Left ventricle myocardium inferior (tissue), 1 donor: ENCODE data around the gene STUB1. TPM values are rescaled to one million over a fixed set of nuclear protein-coding genes. Genes with fewer than 3 reads are reported as not detected.

ENCODE experiments used
- DNase-seq: peaks from one replicate; pipeline ENCODE4 v3.0.0-alpha.2; 2020
- H3K27ac ChIP-seq: fragments of 200-600 bp; replicated peaks from 2 replicates; pipeline ENCODE4 v1.8.0; 2021
- H3K27me3 ChIP-seq: fragments of 200-600 bp; 2 replicates; pipeline ENCODE4 v1.8.0; 2021; ENCODE audit warnings: low read depth
- H3K36me3 ChIP-seq: fragments of 200-600 bp; 2 replicates; pipeline ENCODE4 v1.8.0; 2021
- H3K4me1 ChIP-seq: fragments of 200-600 bp; 2 replicates; pipeline ENCODE4 v1.8.0; 2021
- H3K4me3 ChIP-seq: fragments of 200-600 bp; 2 replicates; pipeline ENCODE4 v1.8.0; 2021; ENCODE audit warnings: mild to moderate bottlenecking, moderate library complexity
- H3K9me3 ChIP-seq: fragments of 200-600 bp; replicated peaks from 2 replicates; pipeline ENCODE4 v1.8.0; 2021
- intact Hi-C: fragments of 100-400 bp; cut with micrococcal nuclease; formaldehyde crosslinking; loops from one replicate; pipeline ENCODE4 v1.11.0; 2022
- total RNA-seq: library from RNA; stranded (reverse); fragmentation: NEBNext Ultra II Directional; extraction: Animal tissue kit (Norgen Biotek cat#: 25700); gene quantifications from one replicate; pipeline ENCODE4 v1.2.1, GENCODE V29; 2021
- TF ChIP-seq, protein P1 (sequence below): fragments of 200-600 bp; IDR thresholded peaks from 2 replicates; pipeline ENCODE4 v1.8.0; 2021; ENCODE audit warnings: antibody characterized with exemption, mild to moderate bottlenecking, borderline replicate concordance
- donor health status: DM: no; HTN: yes; CAD: no; lungs with severe emphysema.

The STUB1 gene
- total RNA-seq, 1 donor from 2014 or later = 113 TPM

DNA sequence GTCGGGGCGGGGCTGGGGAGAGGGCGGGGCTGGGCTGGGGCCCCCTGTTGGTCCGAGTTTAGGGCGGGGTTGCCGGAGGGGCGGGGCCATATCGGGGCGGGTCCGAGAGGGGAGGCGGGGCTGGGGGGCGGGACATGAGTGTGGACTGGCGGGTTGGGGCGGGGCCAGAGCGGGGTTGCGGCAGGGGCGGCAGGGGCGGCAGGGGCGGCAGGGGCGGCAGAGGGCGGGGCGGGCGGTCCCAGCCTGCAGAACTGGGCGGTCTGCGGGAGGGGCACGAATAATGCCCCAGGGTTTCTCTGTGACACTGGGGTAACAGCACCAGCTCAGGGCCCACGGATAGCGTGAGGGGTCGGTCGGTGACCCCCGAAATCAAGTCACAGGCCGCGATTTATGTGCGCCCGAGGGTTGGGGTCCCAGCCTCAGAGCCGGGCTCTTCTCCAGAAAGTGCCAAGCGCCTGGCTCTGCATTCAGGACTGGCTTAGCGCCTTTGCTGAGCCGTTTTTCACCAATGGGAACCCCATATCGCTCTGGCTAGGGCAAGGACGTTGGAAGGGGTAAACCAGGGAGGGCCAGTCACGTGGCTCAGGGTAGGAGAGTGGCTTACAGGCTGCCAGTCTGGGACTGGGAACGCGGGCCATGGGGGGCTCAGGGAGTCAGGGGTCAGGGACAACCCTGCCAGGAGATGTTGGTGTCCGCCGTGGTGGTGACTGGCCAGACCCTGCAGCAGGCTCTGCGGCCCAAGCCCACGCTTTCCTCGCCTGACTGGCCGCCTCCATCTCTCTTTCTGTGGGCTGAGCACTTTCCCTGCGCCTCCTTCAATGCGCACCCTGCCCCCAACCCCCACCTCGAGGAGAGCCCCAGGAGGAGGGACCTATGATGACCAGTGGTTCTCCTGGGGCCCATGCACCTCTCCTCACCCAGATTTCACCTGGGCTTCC lies 42.9 kb upstream of the STUB1 start:
- peak overlapping the region; percentile 99 for H3K27ac ChIP-seq
- peak; percentile 93 for DNase-seq
- peaks cover 45% of the 10 kb centered on the region for H3K4me1 ChIP-seq
- H3K36me3 ChIP-seq = peaks cover 22% of the 10 kb centered on the region
- no peaks in the 10 kb centered on the region for H3K9me3 ChIP-seq
- peak overlapping the region; percentile 91 for H3K4me3 ChIP-seq
- intact Hi-C loops = no loop called here
- no peaks in the 10 kb centered on the region for H3K27me3 ChIP-seq
- TF ChIP-seq, protein P1, sequence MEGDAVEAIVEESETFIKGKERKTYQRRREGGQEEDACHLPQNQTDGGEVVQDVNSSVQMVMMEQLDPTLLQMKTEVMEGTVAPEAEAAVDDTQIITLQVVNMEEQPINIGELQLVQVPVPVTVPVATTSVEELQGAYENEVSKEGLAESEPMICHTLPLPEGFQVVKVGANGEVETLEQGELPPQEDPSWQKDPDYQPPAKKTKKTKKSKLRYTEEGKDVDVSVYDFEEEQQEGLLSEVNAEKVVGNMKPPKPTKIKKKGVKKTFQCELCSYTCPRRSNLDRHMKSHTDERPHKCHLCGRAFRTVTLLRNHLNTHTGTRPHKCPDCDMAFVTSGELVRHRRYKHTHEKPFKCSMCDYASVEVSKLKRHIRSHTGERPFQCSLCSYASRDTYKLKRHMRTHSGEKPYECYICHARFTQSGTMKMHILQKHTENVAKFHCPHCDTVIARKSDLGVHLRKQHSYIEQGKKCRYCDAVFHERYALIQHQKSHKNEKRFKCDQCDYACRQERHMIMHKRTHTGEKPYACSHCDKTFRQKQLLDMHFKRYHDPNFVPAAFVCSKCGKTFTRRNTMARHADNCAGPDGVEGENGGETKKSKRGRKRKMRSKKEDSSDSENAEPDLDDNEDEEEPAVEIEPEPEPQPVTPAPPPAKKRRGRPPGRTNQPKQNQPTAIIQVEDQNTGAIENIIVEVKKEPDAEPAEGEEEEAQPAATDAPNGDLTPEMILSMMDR = no peak

DNA sequence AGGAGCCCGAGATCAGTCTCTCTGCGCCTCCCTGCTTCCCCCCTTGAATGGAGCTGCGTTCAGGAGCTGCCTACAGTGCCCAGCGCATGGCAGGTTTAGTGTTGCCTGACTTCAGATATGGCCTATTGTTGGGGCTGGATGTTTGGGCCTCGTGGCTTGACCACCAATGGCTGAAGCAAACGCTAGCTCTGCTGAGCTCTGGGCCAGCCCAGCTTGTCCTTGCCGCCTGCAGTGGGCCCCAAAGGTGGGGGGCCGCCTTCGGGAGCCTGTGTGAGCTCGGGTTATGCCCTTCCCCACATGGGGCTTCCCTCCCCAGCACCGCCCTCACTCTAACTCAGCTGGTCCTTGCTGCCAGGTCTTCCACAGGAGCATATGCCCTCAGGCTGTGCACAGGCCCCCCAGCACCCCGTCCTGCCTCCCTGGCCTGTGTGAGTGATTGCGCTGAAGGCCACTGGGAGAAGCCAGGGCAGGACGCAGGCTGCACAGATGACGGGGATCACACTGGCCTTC lies 42.1 kb upstream of the STUB1 start:
- H3K9me3 ChIP-seq = no peaks in the 10 kb centered on the region
- H3K4me1 ChIP-seq = peaks cover 52% of the 10 kb centered on the region
- TF ChIP-seq, protein P1 = no peak
- intact Hi-C loops = no loop called here
- no peaks in the 10 kb centered on the region for H3K27me3 ChIP-seq
- H3K27ac ChIP-seq = peak overlapping the region; percentile 99
- no peak for DNase-seq
- peak overlapping the region; percentile 91 for H3K4me3 ChIP-seq
- peaks cover 16% of the 10 kb centered on the region for H3K36me3 ChIP-seq

DNA sequence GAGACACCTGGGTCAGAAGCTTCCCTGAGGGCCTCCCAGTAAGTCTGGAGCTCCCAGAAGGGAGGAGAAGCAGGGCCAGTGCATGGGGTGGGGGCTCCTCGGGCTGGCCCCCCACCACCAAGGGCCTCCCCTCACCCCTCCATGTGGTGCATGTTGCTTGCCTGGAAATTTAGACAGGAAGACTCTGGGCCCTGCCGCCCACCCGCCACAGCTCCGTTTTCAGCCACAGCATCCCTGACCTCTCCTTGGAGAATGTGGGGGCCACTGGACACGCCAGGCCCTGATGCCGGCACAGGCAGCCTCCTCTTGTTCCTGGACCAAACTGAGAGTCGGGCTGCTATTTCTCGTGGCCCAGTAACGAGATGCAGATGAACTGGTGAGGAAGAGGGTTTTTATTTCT lies 41.4 kb upstream of the STUB1 start:
- Histone ChIP-seq H3K36me3 (peaks cover 15% of the 10 kb centered on the region), H3K27me3 (no peaks in the 10 kb centered on the region), H3K4me3 (no peak overlapping the region), H3K27ac (peak overlapping the region; percentile 99), H3K4me1 (peaks cover 60% of the 10 kb centered on the region), H3K9me3 (no peaks in the 10 kb centered on the region)
- intact Hi-C loops = no loop called here
- DNase-seq = no peak
- TF ChIP-seq, protein P1 = no peak

DNA sequence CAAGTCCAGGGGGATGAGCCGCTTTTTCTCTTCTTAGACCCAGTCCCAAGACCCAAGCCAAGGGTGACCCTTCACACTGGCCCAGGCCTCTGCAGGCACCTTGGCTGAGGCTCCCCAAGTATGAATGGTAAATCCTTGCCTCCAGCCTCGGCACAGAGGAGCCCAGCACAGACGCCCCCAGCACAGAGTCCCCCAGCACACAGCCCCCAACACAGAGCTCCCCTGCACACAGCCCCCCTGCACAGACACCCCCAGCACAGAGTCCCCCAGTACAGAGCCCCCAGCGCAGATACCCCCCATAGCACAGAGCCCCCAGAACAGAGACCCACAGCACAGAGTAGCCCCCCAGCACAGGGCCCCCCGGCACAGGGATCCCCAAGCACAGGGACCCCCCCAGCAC lies 39.6 kb upstream of the STUB1 start:
- peak overlapping the region; percentile 87 for H3K4me3 ChIP-seq

DNA sequence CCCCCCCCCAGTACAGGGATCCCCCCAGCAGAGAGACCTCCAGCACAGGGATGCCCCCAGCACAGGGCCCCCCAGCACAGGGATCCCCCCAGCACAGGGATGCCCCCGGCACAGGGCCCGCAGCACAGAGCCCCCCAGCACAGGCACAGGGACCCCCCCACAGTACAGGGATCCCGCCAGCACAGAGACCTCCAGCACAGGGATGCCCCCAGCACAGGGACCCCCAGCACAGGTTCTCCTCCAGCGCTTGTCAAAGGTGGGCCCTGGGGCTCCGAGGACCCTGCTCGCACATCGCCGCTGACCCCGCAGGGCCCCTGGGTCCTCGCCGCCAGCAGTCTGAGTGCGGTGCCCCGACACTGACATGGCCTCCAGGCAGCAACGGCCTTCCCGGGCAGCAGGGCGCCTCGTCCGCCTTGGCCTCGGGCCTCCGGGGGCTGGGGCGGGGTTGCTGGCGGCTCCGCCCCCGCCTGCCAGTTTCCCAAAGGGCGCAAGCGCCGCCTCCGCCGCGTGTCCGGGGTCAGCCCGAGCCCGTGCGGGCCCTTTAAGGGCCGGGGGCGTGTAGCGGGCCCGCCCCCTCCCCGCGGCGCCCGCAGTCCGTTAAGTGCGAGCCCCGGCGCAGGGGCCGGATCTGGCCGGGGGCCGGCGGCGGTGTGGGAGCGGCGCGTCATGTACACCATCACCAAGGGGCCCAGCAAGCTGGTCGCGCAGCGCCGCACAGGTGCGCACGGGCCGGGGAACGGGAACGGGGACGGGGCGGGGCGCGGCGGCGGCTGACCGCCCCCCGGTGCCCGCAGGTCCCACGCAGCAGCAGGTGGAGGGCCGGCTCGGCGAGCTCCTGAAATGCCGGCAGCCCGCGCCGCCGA lies 38.7 kb upstream of the STUB1 start, which contains the start of gene MCRIP2:
Gene MCRIP2, plus strand, starts transcription at position 503 of the 863 bp plus-strand sequence. Its CDS starts 164 bp downstream, at position 667.
- Histone ChIP-seq H3K9me3 (no peaks in the 10 kb centered on the region), H3K36me3 (peaks cover 7% of the 10 kb centered on the region), H3K4me3 (peak within 1 kb of the TSS; percentile 87), H3K27ac (peak within 1 kb of the TSS; percentile 97), H3K27me3 (no peaks in the 10 kb centered on the region), H3K4me1 (peaks cover 70% of the 10 kb centered on the region)
- intact Hi-C loops = no loop called here
- DNase-seq = peak; percentile 89
- TF ChIP-seq, protein P1 = no peak

More for the DNA sequence above, 39.6 kb upstream of the STUB1 start:
- Histone ChIP-seq H3K27ac (peak overlapping the region; percentile 97), H3K9me3 (no peaks in the 10 kb centered on the region), H3K4me1 (peaks cover 68% of the 10 kb centered on the region), H3K27me3 (no peaks in the 10 kb centered on the region), H3K36me3 (peaks cover 7% of the 10 kb centered on the region)
- DNase-seq = no peak
- TF ChIP-seq, protein P1 = no peak
- intact Hi-C loops = no loop called here
